Naive thymus-derived CD8-positive, alpha-beta T cell (primary cell): ENCODE results near the gene NOL6. TPM values are rescaled to one million over a fixed set of nuclear protein-coding genes. Genes with fewer than 3 reads are reported as not detected.
"Not testable (repeated sequence)": the region's sequence is repeated elsewhere in the genome, so short reads cannot be mapped to it uniquely, and the experiment has no call there.

Experiments
- ATAC-seq, 2 donors: fragments of 150-1000 bp; cut with Tn5 transposase in 1 of 2; sonication (Bioruptor Pico), chemical (Tn5 transposase) in 1 of 2; 1 replicate in 1 of 2; 2 replicates in 1 of 2; pipeline ENCODE4 v1.10.0; 2021; ENCODE audit warnings: mild to moderate bottlenecking in 2 of 2, moderate library complexity in 2 of 2
- POLR2A ChIA-PET: fragments of 350-600 bp; sonication (Branson Sonifier 250); formaldehyde crosslinking; loops from one replicate; lab custom pipeline; 2021; ENCODE audit warnings: antibody characterized with exemption; lab: Charles Lee
- DNase-seq, 10 donors: peaks; one replicate each; pipeline versions ENCODE4 v3.0.0 to v3.0.0-alpha.2; 2020 to 2022
- H3K27ac Mint-ChIP-seq, 10 donors: one replicate each; pipeline ENCODE4 v1.8.0; 2020 to 2022; ENCODE audit warnings: mild to moderate bottlenecking in 10 of 10, mixed read lengths in 10 of 10, moderate library complexity in 4 of 10, inconsistent platforms in 1 of 10
- H3K27me3 Mint-ChIP-seq, 5 donors: one replicate each; pipeline ENCODE4 v1.8.0; 2021 to 2022; ENCODE audit warnings: mixed read lengths in 5 of 5
- H3K36me3 Mint-ChIP-seq, 3 donors: one replicate each; pipeline ENCODE4 v1.8.0; 2020 to 2022; ENCODE audit warnings: mixed read lengths in 3 of 3, mild to moderate bottlenecking in 2 of 3, inconsistent platforms in 1 of 3
- H3K4me1 Mint-ChIP-seq, 4 donors: one replicate each; pipeline ENCODE4 v1.8.0; 2021 to 2022; ENCODE audit warnings: mixed read lengths in 4 of 4
- H3K4me3 Mint-ChIP-seq, 10 donors: one replicate each; pipeline ENCODE4 v1.8.0; 2020 to 2022; ENCODE audit warnings: mild to moderate bottlenecking in 10 of 10, mixed read lengths in 10 of 10, moderate library complexity in 6 of 10, inconsistent platforms in 1 of 10
- H3K9me3 Mint-ChIP-seq, 9 donors: one replicate each; pipeline ENCODE4 v1.8.0; 2020 to 2022; ENCODE audit warnings: mixed read lengths in 9 of 9, mild to moderate bottlenecking in 3 of 9, inconsistent platforms in 1 of 9, moderate library complexity in 1 of 9
- polyA plus RNA-seq, 3 donors: library from polyadenylated mRNA; unstranded; fragments of 300-500 nt; fragmentation: Illumina TruSeq; gene quantifications; one replicate each; pipeline ENCODE4 v1.2.3, GENCODE V29; 2021
- total RNA-seq, 8 experiments: library from RNA in 2 of 8; stranded (reverse) in 2 of 8; gene quantifications; one replicate each; pipeline ENCODE4 v1.2.3 and lab custom pipeline; 2021 to 2026

Gene NOL6
- total RNA-seq (10 to 100 TPM; 42.7 to 47.2 TPM), polyA plus RNA-seq (10 to 100 TPM; 13.5 to 29.2 (median 19.3) TPM), total RNA-seq (lab: John Stamatoyannopoulos, UW) (90.0 to 371 (median 111) reads per million in 6 experiments)

- Mint-ChIP-seq H3K4me1 (peaks cover 10 to 35% (median 28%) of the 10 kb centered on the region in 4 donors), H3K36me3 (peaks cover 0 to 40% (median 13%) of the 10 kb centered on the region in 3 donors), H3K9me3 (no peaks in the 10 kb centered on the region), H3K27me3 (no peaks in the 10 kb centered on the region), H3K4me3 (peak within 1 kb of the TSS; percentile 90 to 100 (median 98)), H3K27ac (peak within 1 kb of the TSS; percentile 91 to 98 (median 97))
- POLR2A ChIA-PET: interaction anchor here (0.6 to 3.9 kb wide), 15 partner anchors 12 to 652 kb away, joined by 3 to 55 read pairs (median 4); partner anchors contain the start of genes AQP3 and NFX1
- ATAC-seq (peak; percentile 99), DNase-seq (peak; percentile 85 to 99 (median 98))
Observed at GRCh38 chr9:33473643-33474352, at the start of gene NOL6. NOL6 (minus strand) TSS chr9:33473924; CDS start chr9:33473842, 82 bp downstream.

GRCh38 chr9:33521861-33522260 lies 48.1 kb upstream of the NOL6 start:
- peaks cover 4 to 13% (median 7%) of the 10 kb centered on the region in 4 donors for H3K4me1 Mint-ChIP-seq
- DNase-seq, ATAC-seq, H3K4me3 Mint-ChIP-seq, H3K36me3 Mint-ChIP-seq, POLR2A ChIA-PET, H3K27ac Mint-ChIP-seq, H3K9me3 Mint-ChIP-seq: not testable (repeated sequence)
- peaks cover 31 to 55% (median 47%) of the 10 kb centered on the region in 5 donors for H3K27me3 Mint-ChIP-seq

- peaks cover 0 to 13% (median 0%) of the 10 kb centered on the region in 9 donors for H3K9me3 Mint-ChIP-seq
- H3K36me3 Mint-ChIP-seq, POLR2A ChIA-PET: not testable (repeated sequence)
Observed at GRCh38 chr9:33517934-33518577, 44.3 kb upstream of the NOL6 start.

GRCh38 chr9:33517373-33517772 lies 43.6 kb upstream of the NOL6 start:
- peaks cover 13 to 28% (median 20%) of the 10 kb centered on the region in 5 donors for H3K27me3 Mint-ChIP-seq

More at GRCh38 chr9:33517934-33518577, 44.3 kb upstream of the NOL6 start:
- H3K27ac Mint-ChIP-seq, ATAC-seq, H3K4me3 Mint-ChIP-seq, DNase-seq, H3K4me1 Mint-ChIP-seq: not testable (repeated sequence)
- H3K27me3 Mint-ChIP-seq: peaks cover 18 to 35% (median 27%) of the 10 kb centered on the region in 5 donors

GRCh38 chr9:33516397-33516796 lies 42.7 kb upstream of the NOL6 start:
- H3K27ac Mint-ChIP-seq, ATAC-seq, H3K36me3 Mint-ChIP-seq, POLR2A ChIA-PET, H3K4me1 Mint-ChIP-seq, DNase-seq, H3K4me3 Mint-ChIP-seq: not testable (repeated sequence)
- H3K27me3 Mint-ChIP-seq: peaks cover 7 to 18% (median 11%) of the 10 kb centered on the region in 5 donors
- H3K9me3 Mint-ChIP-seq: peaks cover 0 to 13% (median 0%) of the 10 kb centered on the region in 9 donors

More at GRCh38 chr9:33517373-33517772, 43.6 kb upstream of the NOL6 start:
- no peak for ATAC-seq
- DNase-seq: no peak
- H3K9me3 Mint-ChIP-seq: peaks cover 0 to 13% (median 0%) of the 10 kb centered on the region in 9 donors
- no peaks in the 10 kb centered on the region for H3K4me1 Mint-ChIP-seq
- H3K27ac Mint-ChIP-seq: no peak overlapping the region
- POLR2A ChIA-PET: no interaction called here
- no peak overlapping the region for H3K4me3 Mint-ChIP-seq
- peaks cover 0 to 6% (median 4%) of the 10 kb centered on the region in 3 donors for H3K36me3 Mint-ChIP-seq

GRCh38 chr9:33515342-33515995 lies 41.7 kb upstream of the NOL6 start:
- H3K27me3 Mint-ChIP-seq: peaks cover 4 to 14% (median 11%) of the 10 kb centered on the region in 5 donors
- H3K4me3 Mint-ChIP-seq, ATAC-seq: not testable (repeated sequence)

GRCh38 chr9:33512535-33512934 lies 38.8 kb upstream of the NOL6 start:
- H3K4me1 Mint-ChIP-seq, POLR2A ChIA-PET, ATAC-seq, DNase-seq, H3K27ac Mint-ChIP-seq, H3K36me3 Mint-ChIP-seq, H3K27me3 Mint-ChIP-seq: not testable (repeated sequence)
- Mint-ChIP-seq H3K9me3 (peaks cover 0 to 13% (median 0%) of the 10 kb centered on the region in 9 donors), H3K4me3 (peak overlapping the region in 1 of 10 donors; percentile 14)

More at GRCh38 chr9:33515342-33515995, 41.7 kb upstream of the NOL6 start:
- POLR2A ChIA-PET, H3K36me3 Mint-ChIP-seq, DNase-seq, H3K4me1 Mint-ChIP-seq, H3K27ac Mint-ChIP-seq: not testable (repeated sequence)
- peaks cover 0 to 13% (median 0%) of the 10 kb centered on the region in 9 donors for H3K9me3 Mint-ChIP-seq

- not testable (repeated sequence) for DNase-seq, ATAC-seq, H3K36me3 Mint-ChIP-seq, H3K27me3 Mint-ChIP-seq, H3K4me1 Mint-ChIP-seq
- H3K4me3 Mint-ChIP-seq: peak overlapping the region; percentile 94 to 98 (median 96)
- POLR2A ChIA-PET: interaction anchor here (1.2 kb wide), 1 partner anchor 95 kb away, joined by 3 read pairs; no protein-coding TSS in a partner anchor
- peaks cover 0 to 13% (median 0%) of the 10 kb centered on the region in 9 donors for H3K9me3 Mint-ChIP-seq
- peak overlapping the region; percentile 84 to 98 (median 94) for H3K27ac Mint-ChIP-seq
Observed at GRCh38 chr9:33511184-33511517, 37.4 kb upstream of the NOL6 start.

GRCh38 chr9:33510262-33511183 lies 36.8 kb upstream of the NOL6 start:
- POLR2A ChIA-PET: interaction anchor here (1.2 kb wide), 1 partner anchor 94 kb away, joined by 3 read pairs; no protein-coding TSS in a partner anchor
- H3K27ac Mint-ChIP-seq: peak overlapping the region; percentile 84 to 98 (median 94)
- peaks cover 0 to 3% (median 0%) of the 10 kb centered on the region in 5 donors for H3K27me3 Mint-ChIP-seq

GRCh38 chr9:33506626-33507370 lies 33.1 kb upstream of the NOL6 start:
- H3K9me3 Mint-ChIP-seq: no peaks in the 10 kb centered on the region
- peaks cover 0 to 5% (median 2%) of the 10 kb centered on the region in 4 donors for H3K4me1 Mint-ChIP-seq
- no peak overlapping the region for H3K27ac Mint-ChIP-seq
- no peak for DNase-seq
- no peak overlapping the region for H3K4me3 Mint-ChIP-seq
- POLR2A ChIA-PET: no interaction called here
- H3K36me3 Mint-ChIP-seq: no peaks in the 10 kb centered on the region
- peaks cover 0 to 3% (median 0%) of the 10 kb centered on the region in 5 donors for H3K27me3 Mint-ChIP-seq
- no peak for ATAC-seq

More at GRCh38 chr9:33510262-33511183, 36.8 kb upstream of the NOL6 start:
- peaks cover 0 to 13% (median 0%) of the 10 kb centered on the region in 9 donors for H3K9me3 Mint-ChIP-seq
- peaks cover 0 to 6% (median 4%) of the 10 kb centered on the region in 3 donors for H3K36me3 Mint-ChIP-seq
- H3K4me1 Mint-ChIP-seq: peaks cover 0 to 6% (median 2%) of the 10 kb centered on the region in 4 donors
- ATAC-seq (peak; percentile 87 to 95), DNase-seq (peak in 6 of 10 donors; percentile 15 to 54 (median 34))
- peak overlapping the region; percentile 94 to 98 (median 96) for H3K4me3 Mint-ChIP-seq

- Mint-ChIP-seq H3K27me3 (no peaks in the 10 kb centered on the region), H3K9me3 (no peaks in the 10 kb centered on the region), H3K4me1 (no peaks in the 10 kb centered on the region), H3K27ac (no peak overlapping the region), H3K4me3 (no peak overlapping the region), H3K36me3 (no peaks in the 10 kb centered on the region)
- POLR2A ChIA-PET: no interaction called here
- ATAC-seq (no peak), DNase-seq (peak in 1 of 10 donors; percentile 12)
Observed at GRCh38 chr9:33498387-33498786, 24.7 kb upstream of the NOL6 start.
